NCI-H345 treated with DMSO at 0.1 percent for 48 hours (cell line): ENCODE results near the gene MARS1.
"Not testable (repeated sequence)": the region's sequence is repeated elsewhere in the genome, so short reads cannot be mapped to it uniquely, and the experiment has no call there.

ENCODE experiments used
- DNase-seq: peaks from one replicate; lab custom pipeline; 2025; ENCODE audit not compliant: unreplicated experiment; lab: John Stamatoyannopoulos, UW

MARS1 gene

DNA sequence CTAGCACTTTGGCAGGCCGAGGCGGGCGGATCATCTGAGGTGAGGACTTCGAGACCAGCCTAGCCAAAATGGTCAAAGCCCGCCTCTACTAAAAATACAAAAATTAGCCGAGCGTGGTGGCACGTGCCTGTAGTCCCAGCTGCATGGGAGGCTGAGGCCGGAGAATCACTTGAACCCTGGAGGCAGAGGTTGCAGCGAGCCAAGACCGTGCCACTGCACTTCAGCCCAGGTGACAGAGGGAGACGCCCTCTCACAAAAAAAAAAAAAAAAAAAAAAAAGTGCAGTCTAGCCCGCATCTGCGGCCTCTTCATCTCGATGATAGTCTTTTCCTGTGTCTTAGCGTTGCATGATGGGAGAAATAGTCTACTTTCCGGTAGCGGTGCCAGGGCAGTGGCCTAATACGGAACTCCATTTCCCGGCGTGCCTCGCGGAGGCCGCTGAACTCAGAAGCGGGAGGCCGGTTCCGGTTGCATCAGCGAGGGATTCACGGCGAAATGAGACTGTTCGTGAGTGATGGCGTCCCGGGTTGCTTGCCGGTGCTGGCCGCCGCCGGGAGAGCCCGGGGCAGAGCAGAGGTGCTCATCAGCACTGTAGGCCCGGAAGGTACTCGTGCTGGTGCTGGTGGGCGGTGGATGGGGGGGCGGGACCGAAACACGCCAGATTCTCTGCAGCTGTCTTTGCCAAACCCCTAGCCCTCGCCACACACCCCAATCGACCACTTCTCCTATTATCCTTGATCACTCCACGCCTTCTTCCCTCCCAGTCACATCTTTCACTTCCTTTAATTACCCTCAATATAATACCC lies at the start of gene MARS1:
TSS of gene MARS1 (plus strand) at position 472 of the 805 bp plus-strand sequence. CDS start at position 495, 23 bp downstream.
- DNase-seq, result peak; percentile 93

- DNase-seq, result no peak
These were observed 49.5 kb upstream of the MARS1 start for GRCh38 chr12:57438400-57438799.

GRCh38 chr12:57439762-57440266 lies 48.1 kb upstream of the MARS1 start:
- no peak for DNase-seq

GRCh38 chr12:57441393-57441792 lies 46.5 kb upstream of the MARS1 start:
- not testable (repeated sequence) for DNase-seq

DNA sequence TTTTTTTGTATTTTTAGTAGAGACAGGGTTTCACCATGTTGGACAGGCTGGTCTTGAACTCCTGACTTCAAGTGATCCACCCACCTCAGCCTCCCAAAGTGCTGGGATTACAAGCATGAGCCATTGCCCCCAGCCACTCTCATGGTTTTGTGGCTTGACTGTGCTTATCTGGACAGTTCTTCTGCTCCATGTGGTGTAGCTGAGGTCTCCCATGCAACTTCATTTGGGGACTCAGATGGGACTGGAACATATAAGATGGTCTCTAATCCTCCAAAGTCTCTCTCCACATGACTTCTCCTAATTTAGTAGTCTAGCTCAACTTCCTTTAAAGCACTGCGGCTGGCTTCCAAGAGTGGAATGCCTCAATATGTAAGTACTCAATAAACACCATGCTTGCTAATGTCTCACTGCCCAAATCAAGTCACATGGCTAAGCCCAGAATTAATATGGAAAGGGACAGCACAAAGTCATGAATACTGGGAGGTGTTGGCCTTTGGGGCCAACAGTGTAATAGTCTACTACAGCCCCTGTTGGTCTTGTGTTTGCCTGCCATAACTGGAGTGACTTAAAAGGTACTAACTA lies 45.9 kb upstream of the MARS1 start:
- DNase-seq, result no peak

DNA sequence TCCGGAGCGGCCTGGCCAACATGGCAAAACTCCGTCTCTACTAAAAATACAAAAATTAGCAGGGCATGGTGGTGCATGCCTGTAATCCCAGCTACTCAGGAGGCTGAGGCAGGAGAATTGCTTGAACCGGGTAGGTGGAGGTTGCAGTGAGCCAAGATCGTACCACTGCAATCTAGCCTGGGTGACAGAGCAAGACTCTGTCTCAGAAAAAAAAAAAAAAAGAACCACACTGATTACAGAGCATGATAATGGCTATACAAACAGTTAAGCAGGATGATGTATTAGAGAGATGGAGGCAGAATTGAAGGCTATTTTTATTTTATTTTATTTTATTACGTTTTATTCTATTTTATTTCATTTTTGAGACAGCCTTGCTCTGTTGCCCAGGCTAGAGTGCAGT lies 43.5 kb upstream of the MARS1 start:
- DNase-seq, result not testable (repeated sequence)

DNA sequence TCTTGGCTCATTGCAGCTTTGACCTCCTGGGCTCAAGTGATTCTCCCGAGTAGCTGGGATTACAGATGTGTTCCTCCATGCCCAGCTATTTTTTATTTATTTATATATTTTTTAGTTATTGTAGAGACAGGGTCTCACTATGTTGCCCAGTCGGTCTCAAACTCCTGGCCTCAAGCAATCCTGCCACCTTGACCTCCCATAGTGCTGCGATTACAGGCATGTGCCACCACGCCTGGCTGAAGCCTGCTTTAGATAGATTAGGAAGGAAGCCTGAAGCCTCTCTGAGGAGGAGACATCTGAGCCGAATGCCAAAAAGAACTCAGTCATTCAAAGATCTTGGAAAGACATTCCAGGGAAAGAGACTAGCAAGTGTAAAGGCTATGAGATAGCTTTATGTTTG lies 43.1 kb upstream of the MARS1 start:
- no peak for DNase-seq

DNA sequence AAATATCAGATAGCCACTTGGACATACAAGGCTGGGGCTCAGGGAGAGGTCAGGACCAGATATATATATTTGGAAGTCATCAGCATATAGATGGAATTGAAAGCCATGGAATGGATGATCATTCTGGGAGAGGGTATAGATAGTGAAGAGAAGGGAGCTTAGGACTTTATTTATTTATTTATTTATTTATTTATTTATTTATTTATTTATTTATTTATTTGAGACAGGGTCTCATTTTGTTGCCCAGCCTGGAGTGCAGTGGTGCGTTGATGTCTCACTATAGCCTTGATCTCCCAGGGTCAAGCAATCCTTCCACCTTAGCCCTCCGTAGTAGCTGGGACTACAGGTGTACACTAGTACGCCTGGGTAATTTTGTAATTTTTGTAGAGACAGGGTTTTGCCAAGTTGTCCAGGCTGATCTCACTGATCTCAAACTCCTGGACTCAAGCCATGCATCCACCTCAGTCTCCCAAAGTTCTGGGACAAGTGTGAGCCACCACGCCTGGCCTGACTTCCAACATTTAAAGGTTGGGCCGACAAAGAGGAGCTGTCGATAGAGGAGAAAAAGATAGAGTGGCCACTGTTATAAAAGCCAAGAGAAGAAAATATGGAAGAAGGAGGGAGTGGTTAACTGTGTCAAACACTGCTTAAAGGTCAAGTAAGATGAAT lies 41.4 kb upstream of the MARS1 start:
- DNase-seq, result no peak

DNA sequence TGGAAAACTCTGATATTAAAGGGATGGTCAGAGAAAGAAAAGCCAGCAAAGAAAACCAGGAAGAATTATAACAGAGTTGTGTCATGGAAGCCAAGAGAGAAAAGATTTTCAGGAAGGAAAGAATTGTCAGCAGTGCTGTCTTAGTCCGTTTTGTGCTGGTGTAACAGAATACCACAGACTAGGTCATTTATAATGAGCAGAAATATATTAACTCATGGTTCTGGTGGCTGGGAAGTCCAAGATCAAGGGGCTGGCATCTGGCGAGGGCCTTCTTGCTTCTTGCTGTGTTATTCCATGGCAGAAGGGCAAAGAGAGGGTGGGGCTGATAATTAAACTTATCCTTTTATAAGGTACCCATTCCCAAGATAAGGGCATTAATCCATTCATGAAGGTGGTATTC lies 39.2 kb upstream of the MARS1 start:
- DNase-seq, result no peak

- no peak for DNase-seq
These were observed 38.5 kb upstream of the MARS1 start for GRCh38 chr12:57449375-57449774.

DNA sequence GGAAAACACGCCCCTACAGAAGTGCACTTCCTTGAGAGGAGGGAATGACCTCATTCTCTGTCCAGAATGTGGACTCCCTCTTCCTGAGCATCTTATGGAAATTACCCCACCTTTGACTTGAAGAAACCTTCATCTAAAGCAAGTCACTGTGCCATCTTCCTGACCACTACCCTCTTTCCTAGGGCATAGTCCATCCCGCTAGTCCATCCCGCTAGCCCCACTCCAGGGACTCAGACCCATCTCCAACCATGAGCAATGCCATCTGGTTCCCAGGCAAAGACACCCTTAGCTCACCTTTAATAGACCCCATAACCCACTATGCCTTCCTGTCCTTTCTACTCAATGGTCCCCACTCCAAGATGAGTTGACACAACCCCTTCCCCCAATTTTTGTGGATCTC lies 37.8 kb upstream of the MARS1 start:
- no peak for DNase-seq

- DNase-seq, result no peak
These were observed 36.6 kb upstream of the MARS1 start for GRCh38 chr12:57451233-57451778.

GRCh38 chr12:57452181-57452936 lies 35.5 kb upstream of the MARS1 start:
- DNase-seq, result no peak

GRCh38 chr12:57452937-57453509 lies 34.8 kb upstream of the MARS1 start:
- DNase-seq, result no peak

DNA sequence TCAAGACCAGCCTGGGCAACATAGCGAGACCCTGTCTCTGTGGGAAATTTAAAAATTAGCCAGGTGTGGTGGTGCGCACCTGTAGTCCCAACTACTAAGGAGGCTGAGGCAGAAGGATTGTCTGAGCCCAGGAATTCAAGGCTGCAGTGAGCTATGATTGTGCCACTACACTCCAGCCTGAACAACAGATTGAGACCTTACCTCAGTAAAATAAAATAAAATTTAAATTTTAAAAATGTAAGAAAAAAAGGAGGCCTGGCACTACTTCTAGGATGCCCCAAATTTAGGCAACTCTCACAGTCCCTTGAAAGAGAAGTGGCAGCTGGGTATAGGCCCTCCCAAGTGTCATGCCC lies 33.7 kb upstream of the MARS1 start:
- DNase-seq, result no peak

DNA sequence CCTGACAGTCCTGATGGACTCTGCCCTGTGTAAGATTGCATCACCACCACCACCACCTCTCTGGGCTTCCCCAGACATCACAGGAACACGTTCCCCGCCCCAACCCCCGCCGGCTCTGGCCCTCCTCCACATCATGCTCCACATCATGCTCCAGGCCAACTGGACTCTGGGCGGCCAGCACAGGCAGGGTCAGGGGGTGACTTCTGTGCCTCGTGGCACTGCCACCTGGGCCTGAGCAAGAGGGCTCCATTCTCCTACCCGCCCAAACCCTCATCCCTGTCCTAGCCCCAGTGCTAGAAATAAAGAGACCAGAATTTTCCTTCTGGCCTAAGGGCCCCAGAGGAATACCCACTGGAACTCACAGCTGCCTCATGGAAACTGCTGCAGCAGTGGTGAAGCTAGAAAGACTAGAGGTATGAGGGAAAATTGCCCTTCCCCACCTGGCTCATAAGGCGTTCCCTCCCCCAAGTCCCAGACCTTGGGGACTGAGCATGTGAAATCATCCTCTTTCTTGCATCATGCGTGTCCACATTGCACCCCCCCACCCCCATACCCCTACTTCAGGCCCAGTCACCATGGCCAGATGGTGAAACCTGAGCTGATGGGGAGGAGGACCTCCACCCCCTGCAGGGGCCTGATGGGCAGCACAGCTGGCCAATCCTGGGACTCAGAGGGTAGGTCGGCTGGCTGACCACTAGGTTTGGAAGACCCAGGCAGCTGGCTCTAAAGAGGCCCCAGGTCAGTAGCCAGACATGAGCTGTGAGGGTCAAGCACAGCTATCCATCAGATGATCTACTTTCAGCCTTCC lies 33.1 kb upstream of the MARS1 start, which contains the start of gene INHBE:
TSS of gene INHBE (plus strand) at position 742 of the 808 bp plus-strand sequence. CDS start 230 bp downstream, outside the sequence.
- DNase-seq, result no peak

DNA sequence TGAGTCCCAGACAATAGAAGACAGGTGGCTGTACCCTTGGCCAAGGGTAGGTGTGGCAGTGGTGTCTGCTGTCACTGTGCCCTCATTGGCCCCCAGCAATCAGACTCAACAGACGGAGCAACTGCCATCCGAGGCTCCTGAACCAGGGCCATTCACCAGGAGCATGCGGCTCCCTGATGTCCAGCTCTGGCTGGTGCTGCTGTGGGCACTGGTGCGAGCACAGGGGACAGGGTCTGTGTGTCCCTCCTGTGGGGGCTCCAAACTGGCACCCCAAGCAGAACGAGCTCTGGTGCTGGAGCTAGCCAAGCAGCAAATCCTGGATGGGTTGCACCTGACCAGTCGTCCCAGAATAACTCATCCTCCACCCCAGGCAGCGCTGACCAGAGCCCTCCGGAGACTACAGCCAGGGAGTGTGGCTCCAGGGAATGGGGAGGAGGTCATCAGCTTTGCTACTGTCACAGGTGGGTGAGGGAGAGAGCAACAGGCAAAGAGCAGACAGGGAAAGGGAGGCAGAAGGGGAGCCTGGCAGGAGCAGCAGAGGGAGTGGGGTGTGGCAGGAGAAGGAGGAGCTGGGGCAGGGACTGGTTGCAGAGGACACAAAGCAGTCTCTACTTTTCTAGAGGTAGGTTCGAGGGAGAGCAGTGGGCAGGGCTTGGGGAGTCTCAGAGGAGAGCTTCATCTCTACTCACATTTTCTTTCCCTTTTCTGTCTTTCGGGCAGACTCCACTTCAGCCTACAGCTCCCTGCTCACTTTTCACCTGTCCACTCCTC lies 32.3 kb upstream of the MARS1 start:
- DNase-seq, result no peak

GRCh38 chr12:57456145-57456700 lies 31.6 kb upstream of the MARS1 start:
- DNase-seq, result no peak
